Measurements from ENCODE around the gene TERT. TPM values are rescaled to one million over a fixed set of nuclear protein-coding genes. Genes with fewer than 3 reads are reported as not detected.

TERT gene
- total and polyA plus RNA-seq, 10 of the 15 experiments (the other 5 are each of a cell fraction or from before 2014, with no cell fraction given): 0.08 to 21.5 (median 5.0) TPM

DNA sequence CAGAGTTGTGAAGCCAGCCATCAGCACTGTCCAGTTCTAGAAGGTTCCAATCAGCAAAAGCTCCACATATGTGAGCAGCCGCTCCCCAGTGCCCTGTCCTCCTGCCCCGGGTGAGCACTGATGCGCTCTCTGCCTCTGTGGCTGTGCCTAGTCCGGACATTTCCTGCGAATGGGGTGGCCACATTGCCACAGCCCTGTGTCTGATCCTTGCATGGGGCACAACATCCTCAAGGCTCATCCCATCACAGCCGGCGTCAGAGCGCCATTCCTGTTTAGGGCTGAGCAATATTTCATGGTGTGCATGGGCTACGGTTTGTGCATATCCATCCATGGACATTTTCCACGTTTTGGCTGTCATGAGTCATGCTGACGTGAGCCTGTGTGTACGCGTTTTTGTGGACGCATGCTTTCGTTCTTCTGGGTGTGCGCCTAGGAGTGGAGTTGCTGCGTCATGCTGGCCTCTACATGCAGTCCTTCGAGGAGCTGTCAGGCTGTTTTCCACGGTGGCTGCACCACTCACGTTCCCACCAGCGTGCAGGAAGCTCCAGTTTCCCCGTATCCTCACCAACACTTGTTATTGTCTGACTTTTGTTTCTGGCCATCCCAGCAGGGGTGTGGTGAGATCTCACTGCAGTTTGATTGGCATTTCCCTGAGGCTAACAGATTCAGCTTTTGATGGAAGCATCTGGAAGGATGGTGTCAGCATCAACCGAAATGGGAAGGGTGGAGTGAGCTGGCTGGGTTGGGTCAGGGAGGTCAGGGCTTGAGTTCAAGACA lies 79.4 kb downstream of the TERT start (continued):
- TF ChIP-seq, protein P1, sequence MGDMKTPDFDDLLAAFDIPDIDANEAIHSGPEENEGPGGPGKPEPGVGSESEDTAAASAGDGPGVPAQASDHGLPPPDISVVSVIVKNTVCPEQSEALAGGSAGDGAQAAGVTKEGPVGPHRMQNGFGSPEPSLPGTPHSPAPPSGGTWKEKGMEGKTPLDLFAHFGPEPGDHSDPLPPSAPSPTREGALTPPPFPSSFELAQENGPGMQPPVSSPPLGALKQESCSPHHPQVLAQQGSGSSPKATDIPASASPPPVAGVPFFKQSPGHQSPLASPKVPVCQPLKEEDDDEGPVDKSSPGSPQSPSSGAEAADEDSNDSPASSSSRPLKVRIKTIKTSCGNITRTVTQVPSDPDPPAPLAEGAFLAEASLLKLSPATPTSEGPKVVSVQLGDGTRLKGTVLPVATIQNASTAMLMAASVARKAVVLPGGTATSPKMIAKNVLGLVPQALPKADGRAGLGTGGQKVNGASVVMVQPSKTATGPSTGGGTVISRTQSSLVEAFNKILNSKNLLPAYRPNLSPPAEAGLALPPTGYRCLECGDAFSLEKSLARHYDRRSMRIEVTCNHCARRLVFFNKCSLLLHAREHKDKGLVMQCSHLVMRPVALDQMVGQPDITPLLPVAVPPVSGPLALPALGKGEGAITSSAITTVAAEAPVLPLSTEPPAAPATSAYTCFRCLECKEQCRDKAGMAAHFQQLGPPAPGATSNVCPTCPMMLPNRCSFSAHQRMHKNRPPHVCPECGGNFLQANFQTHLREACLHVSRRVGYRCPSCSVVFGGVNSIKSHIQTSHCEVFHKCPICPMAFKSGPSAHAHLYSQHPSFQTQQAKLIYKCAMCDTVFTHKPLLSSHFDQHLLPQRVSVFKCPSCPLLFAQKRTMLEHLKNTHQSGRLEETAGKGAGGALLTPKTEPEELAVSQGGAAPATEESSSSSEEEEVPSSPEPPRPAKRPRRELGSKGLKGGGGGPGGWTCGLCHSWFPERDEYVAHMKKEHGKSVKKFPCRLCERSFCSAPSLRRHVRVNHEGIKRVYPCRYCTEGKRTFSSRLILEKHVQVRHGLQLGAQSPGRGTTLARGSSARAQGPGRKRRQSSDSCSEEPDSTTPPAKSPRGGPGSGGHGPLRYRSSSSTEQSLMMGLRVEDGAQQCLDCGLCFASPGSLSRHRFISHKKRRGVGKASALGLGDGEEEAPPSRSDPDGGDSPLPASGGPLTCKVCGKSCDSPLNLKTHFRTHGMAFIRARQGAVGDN (IDR thresholded peaks at IDR 0.05): no peak
- no peak for TF ChIP-seq IKZF2 (IDR thresholded peaks at IDR 0.05)
- no peak for TF ChIP-seq SREBF1 (IDR thresholded peaks at IDR 0.05; ENCODE audit: low read length)
- TF ChIP-seq, protein P2, sequence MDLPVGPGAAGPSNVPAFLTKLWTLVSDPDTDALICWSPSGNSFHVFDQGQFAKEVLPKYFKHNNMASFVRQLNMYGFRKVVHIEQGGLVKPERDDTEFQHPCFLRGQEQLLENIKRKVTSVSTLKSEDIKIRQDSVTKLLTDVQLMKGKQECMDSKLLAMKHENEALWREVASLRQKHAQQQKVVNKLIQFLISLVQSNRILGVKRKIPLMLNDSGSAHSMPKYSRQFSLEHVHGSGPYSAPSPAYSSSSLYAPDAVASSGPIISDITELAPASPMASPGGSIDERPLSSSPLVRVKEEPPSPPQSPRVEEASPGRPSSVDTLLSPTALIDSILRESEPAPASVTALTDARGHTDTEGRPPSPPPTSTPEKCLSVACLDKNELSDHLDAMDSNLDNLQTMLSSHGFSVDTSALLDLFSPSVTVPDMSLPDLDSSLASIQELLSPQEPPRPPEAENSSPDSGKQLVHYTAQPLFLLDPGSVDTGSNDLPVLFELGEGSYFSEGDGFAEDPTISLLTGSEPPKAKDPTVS (IDR thresholded peaks at IDR 0.05; ENCODE audit: low read depth, low read length): no peak
- TF ChIP-seq BRCA1 (IDR thresholded peaks at IDR 0.05; ENCODE audit: low read depth, low read length): no peak

DNA sequence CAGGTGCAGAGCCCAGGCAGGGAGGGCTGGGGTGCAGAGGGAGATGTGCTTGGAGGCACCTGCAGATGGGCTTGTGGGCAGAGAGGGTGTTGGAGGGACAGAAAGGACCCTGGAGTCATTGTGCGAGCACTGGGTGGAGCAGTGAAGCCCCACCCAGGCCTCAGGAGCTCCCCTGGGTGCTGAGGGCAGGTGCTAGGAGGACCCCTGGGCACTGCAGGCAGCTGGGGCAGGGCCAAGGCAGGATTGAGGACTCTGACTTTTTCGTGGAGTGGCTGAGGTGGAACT lies 80.0 kb downstream of the TERT start:
- POLR2A ChIA-PET: no interaction called here
- intact Hi-C loops (cut with micrococcal nuclease; ENCODE audit: unreplicated experiment): no loop called here
- TF ChIP-seq STAT3 (IDR thresholded peaks at IDR 0.05; ENCODE audit: low read depth, low read length) (no peak), SMAD5 (IDR thresholded peaks at IDR 0.05; ENCODE audit: low read depth) (no peak), ZNF217 (IDR thresholded peaks at IDR 0.05) (no peak), SMAD1 (IDR thresholded peaks at IDR 0.05; ENCODE audit: low read depth, partially characterized antibody) (no peak), CHD2 (IDR thresholded peaks at IDR 0.05; ENCODE audit: borderline replicate concordance, low read depth, low read length) (no peak), NRF1 (conservative IDR thresholded peaks at IDR 0.05; ENCODE audit: low read depth, low read length) (no peak), CHD4 (IDR thresholded peaks at IDR 0.05) (no peak)
- TF ChIP-seq, protein P3, sequence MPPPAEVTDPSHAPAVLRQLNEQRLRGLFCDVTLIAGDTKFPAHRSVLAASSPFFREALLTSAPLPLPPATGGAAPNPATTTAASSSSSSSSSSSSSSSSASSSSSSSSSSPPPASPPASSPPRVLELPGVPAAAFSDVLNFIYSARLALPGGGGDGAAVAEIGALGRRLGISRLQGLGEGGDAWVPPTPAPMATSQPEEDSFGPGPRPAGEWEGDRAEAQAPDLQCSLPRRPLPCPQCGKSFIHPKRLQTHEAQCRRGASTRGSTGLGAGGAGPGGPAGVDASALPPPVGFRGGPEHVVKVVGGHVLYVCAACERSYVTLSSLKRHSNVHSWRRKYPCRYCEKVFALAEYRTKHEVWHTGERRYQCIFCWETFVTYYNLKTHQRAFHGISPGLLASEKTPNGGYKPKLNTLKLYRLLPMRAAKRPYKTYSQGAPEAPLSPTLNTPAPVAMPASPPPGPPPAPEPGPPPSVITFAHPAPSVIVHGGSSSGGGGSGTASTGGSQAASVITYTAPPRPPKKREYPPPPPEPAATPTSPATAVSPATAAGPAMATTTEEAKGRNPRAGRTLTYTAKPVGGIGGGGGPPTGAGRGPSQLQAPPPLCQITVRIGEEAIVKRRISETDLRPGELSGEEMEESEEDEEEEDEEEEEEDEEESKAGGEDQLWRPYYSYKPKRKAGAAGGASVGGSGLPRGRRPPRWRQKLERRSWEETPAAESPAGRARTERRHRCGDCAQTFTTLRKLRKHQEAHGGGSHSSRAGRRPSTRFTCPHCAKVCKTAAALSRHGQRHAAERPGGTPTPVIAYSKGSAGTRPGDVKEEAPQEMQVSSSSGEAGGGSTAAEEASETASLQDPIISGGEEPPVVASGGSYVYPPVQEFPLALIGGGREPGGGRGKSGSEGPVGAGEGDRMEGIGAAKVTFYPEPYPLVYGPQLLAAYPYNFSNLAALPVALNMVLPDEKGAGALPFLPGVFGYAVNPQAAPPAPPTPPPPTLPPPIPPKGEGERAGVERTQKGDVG (CRISPR knock-in tag; IDR thresholded peaks at IDR 0.05): no peak
- TF ChIP-seq, protein P4, sequence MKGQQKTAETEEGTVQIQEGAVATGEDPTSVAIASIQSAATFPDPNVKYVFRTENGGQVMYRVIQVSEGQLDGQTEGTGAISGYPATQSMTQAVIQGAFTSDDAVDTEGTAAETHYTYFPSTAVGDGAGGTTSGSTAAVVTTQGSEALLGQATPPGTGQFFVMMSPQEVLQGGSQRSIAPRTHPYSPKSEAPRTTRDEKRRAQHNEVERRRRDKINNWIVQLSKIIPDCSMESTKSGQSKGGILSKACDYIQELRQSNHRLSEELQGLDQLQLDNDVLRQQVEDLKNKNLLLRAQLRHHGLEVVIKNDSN (IDR thresholded peaks at IDR 0.05; ENCODE audit: borderline replicate concordance, extremely low read length, insufficient read depth, low read depth, low read length): no peak

More for the DNA sequence above, 80.0 kb downstream of the TERT start:
- no peak overlapping the region for H2AFZ ChIP-seq (ENCODE audit: control insufficient read depth, low read depth, low read length)
- in situ Hi-C loops (cut with MboI): no loop called here
- H3K4me3 ChIP-seq: no peak overlapping the region
- H4K20me1 ChIP-seq (ENCODE audit: control insufficient read depth, insufficient read depth): no peaks in the 10 kb centered on the region
- SMC1A ChIA-PET (ENCODE audit: uncharacterized antibody, unreplicated experiment): no interaction called here
- H3K4me2 ChIP-seq (ENCODE audit: control insufficient read depth, insufficient read depth): no peak overlapping the region
- H3K27ac ChIP-seq (ENCODE audit: control insufficient read depth, insufficient read depth): no peak overlapping the region
- no peaks in the 10 kb centered on the region for H3K4me1 ChIP-seq (ENCODE audit: control insufficient read depth, insufficient read depth, low read length)
- CTCF ChIA-PET: no interaction called here
- DNase-seq (ENCODE audit: low read depth, low spot score) (no peak), ATAC-seq (no peak), FAIRE-seq (no peak)
- no TSS peak for BruUV-seq (replicated peaks)
- H3K9me3 ChIP-seq (replicated peaks; ENCODE audit: control insufficient read depth, insufficient read depth, low read length): no peaks in the 10 kb centered on the region; the same call in 2 of the 3 replicates
- no peak overlapping the region for H3K9ac ChIP-seq (ENCODE audit: control insufficient read depth, insufficient read depth, low read length)
- RAD21 ChIA-PET (ENCODE audit: unreplicated experiment): no interaction called here
- WGBS (ENCODE audit: insufficient coverage, insufficient replicate concordance, low lambda C conversion rate, missing lambda C conversion rate): 0% methylated on average over 2 of the region's 2 CpGs
- no peaks in the 10 kb centered on the region; a peak in 1 of 4 replicates for H3K27me3 ChIP-seq (replicated peaks in 1 of 2; ENCODE audit: control insufficient read depth in 2 of 2, insufficient read depth in 2 of 2, low read length in 1 of 2)
- H3K36me3 ChIP-seq (ENCODE audit: control insufficient read depth in 2 of 2, insufficient read depth in 2 of 2, low read length in 1 of 2): no peaks in the 10 kb centered on the region
- H3K79me2 ChIP-seq (ENCODE audit: control insufficient read depth, insufficient read depth, low read length): no peaks in the 10 kb centered on the region
